CD4-positive, alpha-beta T cell (primary cell): ENCODE results near the gene COL13A1. TPM values are rescaled to one million over a fixed set of nuclear protein-coding genes. Genes with fewer than 3 reads are reported as not detected.

Experiments
- ATAC-seq: fragments of 200-7000 bp; cut with Tn5 transposase; one replicate; pipeline ENCODE4 v1.10.0; 2022; ENCODE audit warnings: mild to moderate bottlenecking; ENCODE audit not compliant: poor library complexity
- CTCF ChIA-PET: fragments of 350-600 bp; sonication (Branson Sonifier 250); formaldehyde crosslinking; loops from one replicate; lab custom pipeline; 2021; ENCODE audit warnings: antibody characterized with exemption, inconsistent platforms; lab: Charles Lee
- POLR2A ChIA-PET: fragments of 350-600 bp; sonication (Branson Sonifier 250); formaldehyde crosslinking; loops from one replicate; lab custom pipeline; 2021; ENCODE audit warnings: antibody characterized with exemption, inconsistent platforms; lab: Charles Lee
- DNase-seq, 14 experiments: peaks; one replicate each; pipeline ENCODE4 v3.0.0-alpha.2; 2013 to 2020; ENCODE audit warnings: mixed read lengths in 2 of 14
- H3K27ac ChIP-seq, 2 donors: one replicate each; pipeline versions ENCODE4 v1.5.1 to v1.7.0; 2013; ENCODE audit warnings: low read length in 2 of 2, low read depth in 1 of 2, mild to moderate bottlenecking in 1 of 2
- H3K27me3 ChIP-seq, 2 experiments: 1 replicate in 1 of 2; 2 replicates in 1 of 2; pipeline versions ENCODE4 v1.6.1 to v1.7.0; 2013; ENCODE audit warnings: low read length in 2 of 2, control low read depth in 1 of 2, mild to moderate bottlenecking in 1 of 2, moderate library complexity in 1 of 2; ENCODE audit not compliant: insufficient read depth in 2 of 2, control insufficient read depth in 1 of 2
- H3K36me3 ChIP-seq: one replicate; pipeline ENCODE4 v1.6.1; 2013; ENCODE audit warnings: low read length, control low read depth; ENCODE audit not compliant: insufficient read depth
- H3K4me1 ChIP-seq: one replicate; pipeline ENCODE4 v1.6.1; 2013; ENCODE audit warnings: low read length, control low read depth; ENCODE audit not compliant: insufficient read depth
- H3K4me3 ChIP-seq: one replicate; pipeline ENCODE4 v1.5.1; 2013; ENCODE audit warnings: mild to moderate bottlenecking, low read length, moderate library complexity
- H3K9me3 ChIP-seq, 2 experiments: 1 replicate in 1 of 2; 2 replicates in 1 of 2; pipeline versions ENCODE4 v1.6.1 to v1.7.0; 2013; ENCODE audit warnings: low read length in 2 of 2, mild to moderate bottlenecking in 2 of 2, control low read depth in 1 of 2, moderate library complexity in 1 of 2; ENCODE audit not compliant: control insufficient read depth in 1 of 2, insufficient read depth in 1 of 2
- H3K27ac Mint-ChIP-seq: one replicate; pipeline ENCODE4 v1.8.0; 2020; ENCODE audit warnings: mixed read lengths
- H3K27me3 Mint-ChIP-seq: one replicate; pipeline ENCODE4 v1.8.0; 2021; ENCODE audit warnings: mixed read lengths
- H3K36me3 Mint-ChIP-seq: one replicate; pipeline ENCODE4 v1.8.0; 2021; ENCODE audit warnings: low read depth, mixed read lengths
- H3K4me1 Mint-ChIP-seq: one replicate; pipeline ENCODE4 v1.8.0; 2021; ENCODE audit warnings: low read depth, mixed read lengths
- H3K4me3 Mint-ChIP-seq: one replicate; pipeline ENCODE4 v1.8.0; 2020; ENCODE audit warnings: mild to moderate bottlenecking, mixed read lengths
- H3K9me3 Mint-ChIP-seq: one replicate; pipeline ENCODE4 v1.8.0; 2020; ENCODE audit warnings: mixed read lengths
- intact Hi-C, 2 experiments: fragments of 100-400 bp; cut with DNase I in 1 of 2; cut with micrococcal nuclease in 1 of 2; formaldehyde crosslinking; loops; one replicate each; pipeline versions ENCODE4 v1.15.1 to v1.9.0; 2023 to 2025; cut with DNase I, micrococcal nuclease
- total RNA-seq, 174 experiments: library from RNA in 2 of 174; stranded (reverse) in 2 of 174; gene quantifications; one replicate each; pipeline ENCODE4 v1.2.3 and lab custom pipeline; 2021 to 2026
- TF ChIP-seq, protein P1 (sequence below): fragments of 200-600 bp; IDR thresholded peaks from one replicate; pipeline ENCODE4 v1.8.0; 2022; ENCODE audit warnings: antibody characterized with exemption, mild to moderate bottlenecking

COL13A1 gene
- total RNA-seq, 2 experiments from 2014 or later = not detected

DNA sequence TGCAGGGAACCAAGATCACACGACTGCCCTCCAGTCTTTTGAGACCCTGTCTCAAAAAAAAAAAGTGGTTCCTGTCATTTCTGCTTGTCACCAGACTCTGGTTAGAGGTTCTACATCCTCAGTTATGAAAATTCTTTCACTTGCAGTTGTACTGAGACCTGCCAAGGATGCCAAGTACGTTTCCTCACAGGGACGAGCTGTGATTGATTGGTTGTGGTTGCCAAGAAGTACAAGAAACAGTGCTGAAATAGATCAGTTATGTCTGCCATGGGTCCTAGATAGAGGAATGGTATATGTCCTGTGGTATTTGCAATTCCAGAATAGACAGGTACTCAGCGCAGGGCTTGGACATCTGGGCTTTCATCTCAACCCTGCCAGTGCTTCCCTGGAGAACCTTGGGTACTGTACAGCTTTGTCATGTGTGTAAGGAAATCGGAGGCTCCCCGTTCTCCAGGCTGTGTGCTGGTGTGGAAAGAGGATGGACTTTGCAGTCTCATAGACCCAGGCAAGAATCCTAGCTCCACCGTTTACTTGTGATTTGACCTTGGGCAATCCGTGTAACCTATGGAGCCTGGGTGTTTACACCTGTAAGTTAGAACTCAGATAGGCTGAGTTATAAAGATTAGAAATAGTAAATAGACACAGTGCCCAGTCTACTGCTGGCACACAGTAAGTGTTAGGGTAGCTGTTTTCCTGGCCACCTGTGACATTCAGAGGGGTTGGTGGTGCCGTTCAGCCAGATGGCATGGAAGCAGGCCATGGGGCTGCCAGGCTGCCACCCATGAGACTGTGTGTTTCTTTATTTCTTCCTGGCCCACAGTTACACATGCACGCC, 53.0 kb downstream of the COL13A1 start:
- Histone ChIP-seq H3K27me3 (no peaks in the 10 kb centered on the region), H3K27ac (no peak overlapping the region), H3K4me1 (no peaks in the 10 kb centered on the region), H3K9me3 (no peaks in the 10 kb centered on the region), H3K4me3 (no peak overlapping the region), H3K36me3 (no peaks in the 10 kb centered on the region)
- TF ChIP-seq, protein P1, sequence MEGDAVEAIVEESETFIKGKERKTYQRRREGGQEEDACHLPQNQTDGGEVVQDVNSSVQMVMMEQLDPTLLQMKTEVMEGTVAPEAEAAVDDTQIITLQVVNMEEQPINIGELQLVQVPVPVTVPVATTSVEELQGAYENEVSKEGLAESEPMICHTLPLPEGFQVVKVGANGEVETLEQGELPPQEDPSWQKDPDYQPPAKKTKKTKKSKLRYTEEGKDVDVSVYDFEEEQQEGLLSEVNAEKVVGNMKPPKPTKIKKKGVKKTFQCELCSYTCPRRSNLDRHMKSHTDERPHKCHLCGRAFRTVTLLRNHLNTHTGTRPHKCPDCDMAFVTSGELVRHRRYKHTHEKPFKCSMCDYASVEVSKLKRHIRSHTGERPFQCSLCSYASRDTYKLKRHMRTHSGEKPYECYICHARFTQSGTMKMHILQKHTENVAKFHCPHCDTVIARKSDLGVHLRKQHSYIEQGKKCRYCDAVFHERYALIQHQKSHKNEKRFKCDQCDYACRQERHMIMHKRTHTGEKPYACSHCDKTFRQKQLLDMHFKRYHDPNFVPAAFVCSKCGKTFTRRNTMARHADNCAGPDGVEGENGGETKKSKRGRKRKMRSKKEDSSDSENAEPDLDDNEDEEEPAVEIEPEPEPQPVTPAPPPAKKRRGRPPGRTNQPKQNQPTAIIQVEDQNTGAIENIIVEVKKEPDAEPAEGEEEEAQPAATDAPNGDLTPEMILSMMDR = no peak
- no peak overlapping the region for H3K27ac Mint-ChIP-seq
- no peaks in the 10 kb centered on the region for H3K9me3 Mint-ChIP-seq
- ATAC-seq (no peak), DNase-seq (no peak)
- ChIA-PET CTCF (no interaction called here), POLR2A (no interaction called here)
- peaks cover 6% of the 10 kb centered on the region for H3K27me3 Mint-ChIP-seq
- no peaks in the 10 kb centered on the region for H3K36me3 Mint-ChIP-seq
- no peaks in the 10 kb centered on the region for H3K4me1 Mint-ChIP-seq
- intact Hi-C loops = no loop called here
- H3K4me3 Mint-ChIP-seq = no peak overlapping the region

DNA sequence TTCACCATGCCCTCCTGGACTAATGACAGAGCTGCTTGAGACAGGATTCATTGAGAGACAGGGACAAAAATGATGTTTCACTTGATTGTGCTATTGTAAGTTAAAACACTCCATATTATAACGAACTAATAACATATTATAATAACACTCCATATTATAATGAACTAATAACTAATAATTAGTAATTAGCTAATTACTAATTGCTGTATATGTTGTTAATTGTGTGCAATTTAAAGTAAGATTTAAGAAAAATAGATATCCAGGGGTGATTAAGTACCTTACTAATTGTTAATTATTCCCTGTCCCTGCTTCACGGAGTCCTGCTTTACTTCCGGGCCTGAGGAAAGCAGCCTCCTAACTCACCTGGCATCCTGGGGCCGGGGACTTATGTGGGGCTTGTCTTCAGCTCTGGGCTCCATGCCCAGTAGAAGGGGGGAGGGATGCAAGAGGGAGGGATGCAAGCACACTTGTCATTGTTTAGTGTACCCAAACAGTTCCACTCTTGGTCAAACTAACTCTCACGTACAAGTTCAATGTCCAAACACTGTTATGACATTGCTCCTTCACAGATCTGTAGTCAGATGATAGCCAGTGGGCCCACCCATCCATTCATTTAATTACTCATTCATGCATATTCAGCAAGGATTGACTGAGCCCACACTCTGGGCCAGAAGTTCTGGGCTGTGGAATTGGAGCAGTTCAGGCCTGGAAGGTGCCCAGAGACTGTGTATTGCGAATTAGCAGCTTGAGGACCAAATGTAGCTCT, 53.8 kb downstream of the COL13A1 start:
- Mint-ChIP-seq H3K4me1 (no peaks in the 10 kb centered on the region), H3K27ac (no peak overlapping the region), H3K27me3 (peaks cover 6% of the 10 kb centered on the region), H3K36me3 (no peaks in the 10 kb centered on the region), H3K4me3 (no peak overlapping the region), H3K9me3 (no peaks in the 10 kb centered on the region)
- ChIA-PET POLR2A (no interaction called here), CTCF (no interaction called here)
- no peaks in the 10 kb centered on the region for H3K36me3 ChIP-seq
- H3K4me1 ChIP-seq = no peaks in the 10 kb centered on the region
- no peak overlapping the region for H3K4me3 ChIP-seq
- TF ChIP-seq, protein P1 = no peak
- no peak overlapping the region for H3K27ac ChIP-seq
- DNase-seq (no peak), ATAC-seq (no peak)
- intact Hi-C loops = no loop called here
- H3K9me3 ChIP-seq = no peaks in the 10 kb centered on the region
- no peaks in the 10 kb centered on the region for H3K27me3 ChIP-seq

DNA sequence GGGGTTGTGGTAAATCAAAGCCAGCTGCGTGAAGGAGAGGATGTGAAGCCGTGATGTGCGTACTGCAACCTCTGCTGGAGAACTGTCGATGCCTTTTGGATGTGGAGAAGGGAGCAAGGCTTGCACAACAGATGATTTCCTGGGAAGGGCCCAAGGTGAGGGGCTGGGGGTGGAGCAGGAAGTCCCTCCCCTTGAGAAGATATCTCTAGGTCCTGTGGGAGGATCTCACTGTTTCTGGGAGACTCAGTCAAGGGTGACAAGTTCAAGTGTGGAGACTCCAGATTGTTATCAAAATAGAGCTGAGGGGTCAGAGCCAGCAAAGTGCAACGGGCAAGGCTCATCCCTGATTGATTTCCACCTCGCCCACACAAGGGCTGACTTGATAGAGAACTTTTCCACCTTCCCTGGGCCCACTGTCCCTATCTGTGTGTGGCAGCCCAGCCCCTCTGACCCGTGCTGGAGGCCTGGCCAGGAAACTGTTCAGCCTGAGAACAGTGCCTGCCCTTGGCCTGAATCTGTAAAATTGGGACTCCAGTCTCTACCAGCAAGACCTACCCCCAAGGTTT, 55.0 kb downstream of the COL13A1 start:
- no peak for DNase-seq
- H3K36me3 ChIP-seq = no peaks in the 10 kb centered on the region
- Mint-ChIP-seq H3K4me3 (no peak overlapping the region), H3K27me3 (peaks cover 6% of the 10 kb centered on the region), H3K27ac (no peak overlapping the region), H3K36me3 (no peaks in the 10 kb centered on the region), H3K4me1 (no peaks in the 10 kb centered on the region), H3K9me3 (no peaks in the 10 kb centered on the region)
- ChIA-PET CTCF (no interaction called here), POLR2A (no interaction called here)
- H3K27ac ChIP-seq = no peak overlapping the region
- no peak for ATAC-seq
- H3K4me3 ChIP-seq = no peak overlapping the region
- TF ChIP-seq, protein P1 = no peak
- H3K27me3 ChIP-seq = peaks cover 0 to 3% of the 10 kb centered on the region in 2 experiments
- H3K4me1 ChIP-seq = no peaks in the 10 kb centered on the region
- no peaks in the 10 kb centered on the region for H3K9me3 ChIP-seq
- intact Hi-C loops = no loop called here
